ENCODE results near the gene TMEM178B. TPM values are rescaled to one million over a fixed set of nuclear protein-coding genes. Genes with fewer than 3 reads are reported as not detected.
"Not testable (repeated sequence)": the region's sequence is repeated elsewhere in the genome, so short reads cannot be mapped to it uniquely, and the experiment has no call there.

TMEM178B gene
- total RNA-seq, 1 experiment from 2014 or later, result 0.73 TPM

- Histone ChIP-seq H3K4me3 (no peak overlapping the region), H3K9me3 (replicated peaks) (no peaks in the 10 kb centered on the region), H3K4me1 (no peaks in the 10 kb centered on the region), H3K27me3 (no peaks in the 10 kb centered on the region; the same call in 1 of the 2 replicates), H3K27ac (no peak overlapping the region), H3K36me3 (no peaks in the 10 kb centered on the region)
- no peak for DNase-seq
Measured at GRCh38 chr7:141103847-141104429, 30.1 kb downstream of the TMEM178B start.

- Histone ChIP-seq H3K27me3 (no peaks in the 10 kb centered on the region), H3K4me3 (no peak overlapping the region), H3K36me3 (no peaks in the 10 kb centered on the region), H3K4me1 (no peaks in the 10 kb centered on the region), H3K9me3 (replicated peaks) (no peaks in the 10 kb centered on the region; the same call in 1 of the 2 replicates), H3K27ac (no peak overlapping the region)
- no peak for DNase-seq
Measured at GRCh38 chr7:141113131-141113530, 39.3 kb downstream of the TMEM178B start.

GRCh38 chr7:141114029-141114664 is 40.3 kb downstream of the TMEM178B start:
- H3K4me3 ChIP-seq, result no peak overlapping the region
- no peak overlapping the region for H3K27ac ChIP-seq
- no peaks in the 10 kb centered on the region for H3K4me1 ChIP-seq
- no peaks in the 10 kb centered on the region; the same call in 1 of the 2 replicates for H3K9me3 ChIP-seq (replicated peaks)
- DNase-seq, result no peak
- H3K27me3 ChIP-seq, result 0 out of 2 replicates have a peak, but pooled peaks cover 3% of the 10 kb centered on the region
- no peaks in the 10 kb centered on the region for H3K36me3 ChIP-seq

GRCh38 chr7:141115965-141116364 is 42.1 kb downstream of the TMEM178B start:
- H3K27ac ChIP-seq, result no peak overlapping the region
- H3K9me3 ChIP-seq (replicated peaks), result no peaks in the 10 kb centered on the region; the same call in 1 of the 2 replicates
- no peaks in the 10 kb centered on the region for H3K4me1 ChIP-seq
- H3K27me3 ChIP-seq, result peaks cover 3% of the 10 kb centered on the region; the same call in 1 of the 2 replicates
- H3K36me3 ChIP-seq, result no peaks in the 10 kb centered on the region
- H3K4me3 ChIP-seq, result no peak overlapping the region
- DNase-seq, result no peak

GRCh38 chr7:141116661-141117060 is 42.8 kb downstream of the TMEM178B start:
- H3K27me3 ChIP-seq; DNase-seq; H3K9me3 ChIP-seq (replicated peaks); H3K36me3 ChIP-seq; H3K27ac ChIP-seq; H3K4me1 ChIP-seq; H3K4me3 ChIP-seq: not testable (repeated sequence)

GRCh38 chr7:141118767-141119166 is 44.9 kb downstream of the TMEM178B start:
- H3K4me1 ChIP-seq, result no peaks in the 10 kb centered on the region
- H3K9me3 ChIP-seq (replicated peaks), result no peaks in the 10 kb centered on the region; the same call in 1 of the 2 replicates
- DNase-seq, result no peak
- no peak overlapping the region for H3K27ac ChIP-seq
- no peak overlapping the region for H3K4me3 ChIP-seq
- no peaks in the 10 kb centered on the region for H3K36me3 ChIP-seq
- H3K27me3 ChIP-seq, result peaks cover 10% of the 10 kb centered on the region

GRCh38 chr7:141119187-141119586 is 45.3 kb downstream of the TMEM178B start:
- Histone ChIP-seq H3K27ac (no peak overlapping the region), H3K9me3 (replicated peaks) (no peaks in the 10 kb centered on the region; the same call in 1 of the 2 replicates), H3K36me3 (no peaks in the 10 kb centered on the region), H3K4me3 (no peak overlapping the region), H3K27me3 (peaks cover 10% of the 10 kb centered on the region), H3K4me1 (no peaks in the 10 kb centered on the region)
- DNase-seq, result no peak

- no peaks in the 10 kb centered on the region for H3K9me3 ChIP-seq (replicated peaks)
- no peaks in the 10 kb centered on the region for H3K36me3 ChIP-seq
- no peak overlapping the region for H3K4me3 ChIP-seq
- peaks cover 10% of the 10 kb centered on the region for H3K27me3 ChIP-seq
- no peak for DNase-seq
- no peaks in the 10 kb centered on the region for H3K4me1 ChIP-seq
- no peak overlapping the region for H3K27ac ChIP-seq
Measured at GRCh38 chr7:141122736-141123135, 48.9 kb downstream of the TMEM178B start.

GRCh38 chr7:141123522-141123921 is 49.7 kb downstream of the TMEM178B start:
- H3K4me1 ChIP-seq, result no peaks in the 10 kb centered on the region
- H3K27ac ChIP-seq, result no peak overlapping the region
- H3K36me3 ChIP-seq, result no peaks in the 10 kb centered on the region
- H3K9me3 ChIP-seq (replicated peaks), result no peaks in the 10 kb centered on the region
- DNase-seq, result no peak
- no peak overlapping the region for H3K4me3 ChIP-seq
- peaks cover 8% of the 10 kb centered on the region for H3K27me3 ChIP-seq

- Histone ChIP-seq H3K4me1 (no peaks in the 10 kb centered on the region), H3K9me3 (replicated peaks) (no peaks in the 10 kb centered on the region), H3K36me3 (no peaks in the 10 kb centered on the region), H3K27me3 (peaks cover 6% of the 10 kb centered on the region), H3K27ac (no peak overlapping the region), H3K4me3 (no peak overlapping the region)
- DNase-seq, result no peak
Measured at GRCh38 chr7:141126107-141126506, 52.2 kb downstream of the TMEM178B start.

GRCh38 chr7:141128506-141128905 is 54.6 kb downstream of the TMEM178B start:
- Histone ChIP-seq H3K27me3 (no peaks in the 10 kb centered on the region), H3K4me3 (no peak overlapping the region), H3K27ac (no peak overlapping the region), H3K9me3 (replicated peaks) (no peaks in the 10 kb centered on the region), H3K4me1 (no peaks in the 10 kb centered on the region), H3K36me3 (no peaks in the 10 kb centered on the region)
- DNase-seq, result peak in 1 of 2 experiments; percentile 13

GRCh38 chr7:141128931-141129330 is 55.1 kb downstream of the TMEM178B start:
- Histone ChIP-seq H3K9me3 (replicated peaks) (no peaks in the 10 kb centered on the region), H3K36me3 (no peaks in the 10 kb centered on the region), H3K4me1 (no peaks in the 10 kb centered on the region), H3K4me3 (no peak overlapping the region), H3K27me3 (no peaks in the 10 kb centered on the region), H3K27ac (no peak overlapping the region)
- DNase-seq, result no peak

GRCh38 chr7:141132671-141133070 is 58.8 kb downstream of the TMEM178B start:
- DNase-seq, result no peak
- Histone ChIP-seq H3K4me1 (no peaks in the 10 kb centered on the region), H3K9me3 (replicated peaks) (no peaks in the 10 kb centered on the region), H3K36me3 (no peaks in the 10 kb centered on the region), H3K27ac (no peak overlapping the region), H3K27me3 (no peaks in the 10 kb centered on the region), H3K4me3 (no peak overlapping the region)

- no peak for DNase-seq
- no peak overlapping the region for H3K4me3 ChIP-seq
- no peaks in the 10 kb centered on the region for H3K27me3 ChIP-seq
- H3K27ac ChIP-seq, result no peak overlapping the region
- no peaks in the 10 kb centered on the region for H3K4me1 ChIP-seq
- H3K9me3 ChIP-seq (replicated peaks), result no peaks in the 10 kb centered on the region
- H3K36me3 ChIP-seq, result no peaks in the 10 kb centered on the region
Measured at GRCh38 chr7:141133646-141134045, 59.8 kb downstream of the TMEM178B start.

- Histone ChIP-seq H3K36me3 (no peaks in the 10 kb centered on the region), H3K27me3 (no peaks in the 10 kb centered on the region), H3K27ac (no peak overlapping the region), H3K4me3 (no peak overlapping the region), H3K4me1 (0 out of 2 replicates have a peak, but pooled peaks cover 3% of the 10 kb centered on the region), H3K9me3 (replicated peaks) (no peaks in the 10 kb centered on the region; the same call in 1 of the 2 replicates)
- no peak for DNase-seq
Measured at GRCh38 chr7:141142058-141142457, 68.2 kb downstream of the TMEM178B start.

All from SJCRH30 (cell line).